Stimulated activated CD4-positive, alpha-beta T cell treated with anti-CD3 and anti-CD28 coated beads, Interleukin-1b, Interleukin-23, amount 100 ng/mL, for 1 hour (primary cell): ENCODE measurements around the gene TRPM2.

Experiments used
- DNase-seq, 2 donors: peaks; one replicate each; pipeline ENCODE4 v3.0.0-alpha.2; 2020; ENCODE audit warnings: low read depth in 2 of 2

The TRPM2 gene

GRCh38 chr21:44322621-44323325 is 30.6 kb upstream of the TRPM2 start:
- no peak for DNase-seq

GRCh38 chr21:44323591-44323990 is 29.8 kb upstream of the TRPM2 start:
- DNase-seq, result no peak

- no peak for DNase-seq
These were observed 29.1 kb upstream of the TRPM2 start for GRCh38 chr21:44324106-44324853.

- DNase-seq, result no peak
These were observed 28.6 kb upstream of the TRPM2 start for GRCh38 chr21:44324854-44325107.

- DNase-seq, result no peak
These were observed 27.8 kb upstream of the TRPM2 start for GRCh38 chr21:44325386-44326271.

DNA sequence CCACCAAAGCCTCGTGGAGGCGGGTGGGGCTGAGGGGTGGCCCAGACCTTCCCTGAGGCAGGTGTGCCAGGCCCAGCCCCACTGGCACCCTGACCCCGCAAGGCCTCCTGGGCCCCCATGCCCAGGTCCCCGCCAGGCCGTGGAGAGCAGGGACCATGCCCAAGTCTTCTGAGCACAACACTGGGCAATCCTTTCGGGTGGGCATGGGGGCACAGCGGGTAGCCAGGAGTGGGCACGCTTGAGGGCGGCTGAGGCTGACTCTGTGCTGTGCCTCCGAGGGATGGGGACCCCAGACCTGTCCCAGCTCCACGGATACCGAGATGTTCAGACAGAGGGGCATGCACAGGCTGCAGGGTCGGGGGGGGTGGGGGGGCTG is 27.2 kb upstream of the TRPM2 start:
- no peak for DNase-seq

DNA sequence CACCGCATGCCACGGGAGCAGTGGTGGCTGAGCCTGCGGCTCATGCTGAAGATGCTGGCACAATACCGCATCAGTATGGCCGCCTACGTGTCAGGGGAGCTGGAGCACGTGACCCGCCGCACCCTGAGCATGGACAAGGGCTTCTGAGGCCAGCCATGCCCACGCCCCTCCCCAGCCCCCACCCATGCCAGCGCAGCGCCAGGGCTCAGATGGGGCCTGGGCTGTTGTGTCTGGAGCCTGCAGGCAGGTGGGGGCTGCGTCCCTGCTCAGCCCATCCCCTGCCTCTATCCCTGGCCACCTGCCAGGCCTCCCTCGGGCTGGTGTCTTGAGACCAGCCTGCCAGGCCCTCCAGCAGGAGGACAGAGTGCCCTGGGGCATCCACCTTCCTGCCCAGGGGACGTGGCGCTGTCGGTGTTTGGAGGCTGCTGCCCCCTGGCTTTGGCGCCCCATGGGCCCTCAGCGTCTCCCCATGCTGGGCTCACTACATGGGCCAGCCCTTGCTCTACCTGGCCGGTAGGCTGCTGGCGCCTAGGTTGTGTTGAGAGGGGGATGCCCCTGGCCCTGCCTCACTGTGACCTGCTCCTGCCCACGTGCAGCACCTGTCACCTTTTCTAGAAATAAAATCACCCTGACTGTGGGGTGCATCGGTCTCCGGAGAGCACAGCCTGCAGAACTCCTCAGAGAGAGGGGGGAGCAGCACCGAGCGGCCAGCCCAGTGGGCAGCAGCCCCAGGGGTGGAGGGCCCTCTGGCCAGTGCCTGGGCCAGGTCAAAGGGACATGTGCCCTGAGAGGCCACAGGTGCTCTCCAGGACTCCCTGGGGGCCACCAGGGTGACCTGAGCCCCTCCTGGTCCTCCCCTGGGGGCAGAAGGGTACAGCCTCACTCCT is 26.5 kb upstream of the TRPM2 start:
- DNase-seq, result no peak

DNA sequence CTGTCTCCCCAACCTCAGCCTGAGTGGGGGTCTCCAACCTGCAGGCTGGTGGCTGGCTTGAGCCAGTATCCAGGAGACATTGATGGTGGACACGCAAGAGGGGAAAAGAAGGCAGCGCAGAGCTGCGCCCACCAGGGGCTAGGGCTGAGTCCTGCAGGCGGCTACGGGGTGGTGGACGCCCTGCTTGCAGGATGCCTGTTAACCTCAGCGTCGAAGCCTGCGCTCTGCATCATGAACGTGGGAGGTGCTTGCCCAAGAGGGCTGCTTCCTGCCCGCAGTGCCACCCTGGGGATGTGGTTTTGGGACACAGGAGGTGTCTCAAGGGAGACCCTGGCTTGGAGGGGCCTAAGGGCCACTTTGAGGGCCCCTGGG is 25.8 kb upstream of the TRPM2 start:
- DNase-seq, result no peak

- DNase-seq, result no peak
These were observed 25.1 kb upstream of the TRPM2 start for GRCh38 chr21:44328242-44328895.

DNA sequence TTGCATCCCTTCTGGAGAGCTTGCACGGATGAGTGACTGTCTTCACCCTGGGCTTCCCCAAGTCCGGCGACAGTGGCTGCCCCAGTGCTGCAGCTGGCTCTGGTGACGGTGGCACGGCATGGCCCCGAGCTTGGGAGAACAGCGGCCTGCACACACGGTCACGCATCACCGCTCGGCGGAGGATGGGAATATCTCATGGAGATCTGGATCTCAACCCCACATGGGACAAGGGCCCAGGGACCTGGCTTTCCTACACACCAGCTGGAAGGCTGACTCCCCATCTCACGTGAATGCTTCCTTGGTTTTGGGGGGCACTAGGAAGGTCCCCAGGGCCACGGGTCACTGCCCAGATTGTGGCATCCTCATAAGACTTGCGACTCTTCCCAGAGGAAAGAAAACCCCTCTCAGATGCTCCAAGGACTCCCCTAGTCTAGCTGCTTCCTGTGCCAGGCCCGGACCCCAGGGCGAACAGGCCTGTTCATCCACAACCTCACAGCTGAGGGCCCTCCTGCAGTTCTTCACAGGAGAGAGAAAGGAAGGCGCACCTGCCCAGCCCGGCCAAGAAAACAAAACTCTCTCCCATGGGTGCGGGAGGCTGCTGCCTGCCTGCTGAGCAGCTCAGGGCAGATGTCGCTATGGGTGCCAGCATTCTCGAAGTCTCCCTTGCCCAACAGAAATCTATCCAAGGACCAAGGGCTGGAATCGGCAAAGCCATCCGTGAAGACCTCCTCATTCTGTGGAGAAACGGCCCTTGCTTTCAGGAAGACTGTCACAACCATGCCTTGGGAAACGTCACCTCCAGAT is 24.1 kb upstream of the TRPM2 start:
- DNase-seq, result no peak

- DNase-seq, result no peak
These were observed 23.3 kb upstream of the TRPM2 start for GRCh38 chr21:44329971-44330681.

- no peak for DNase-seq
These were observed 22.7 kb upstream of the TRPM2 start for GRCh38 chr21:44330698-44331097.

GRCh38 chr21:44331209-44331608 is 22.2 kb upstream of the TRPM2 start:
- DNase-seq, result no peak

- DNase-seq, result no peak
These were observed 21.6 kb upstream of the TRPM2 start for GRCh38 chr21:44331650-44332307.

DNA sequence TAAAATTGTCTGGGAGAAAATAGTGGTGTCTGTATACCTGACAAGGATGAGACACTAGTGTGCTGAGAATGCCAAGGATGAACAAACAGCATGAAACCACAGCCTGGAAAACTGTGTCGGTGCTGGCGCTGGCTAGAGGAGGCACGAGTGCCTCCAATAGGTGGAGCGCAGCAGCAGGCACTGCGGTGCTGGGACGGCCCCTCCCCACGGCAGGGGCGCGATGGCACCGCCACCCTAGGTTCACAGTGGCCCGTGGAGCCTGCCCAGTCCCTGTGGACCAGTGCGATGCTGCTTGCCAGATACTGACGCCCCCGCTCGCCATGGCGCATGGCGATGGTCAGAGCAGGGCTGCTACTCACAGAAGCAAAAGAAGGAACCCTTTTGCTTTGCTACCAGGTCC is 21.0 kb upstream of the TRPM2 start:
- DNase-seq, result no peak

GRCh38 chr21:44332965-44333364 is 20.5 kb upstream of the TRPM2 start:
- DNase-seq, result no peak

DNA sequence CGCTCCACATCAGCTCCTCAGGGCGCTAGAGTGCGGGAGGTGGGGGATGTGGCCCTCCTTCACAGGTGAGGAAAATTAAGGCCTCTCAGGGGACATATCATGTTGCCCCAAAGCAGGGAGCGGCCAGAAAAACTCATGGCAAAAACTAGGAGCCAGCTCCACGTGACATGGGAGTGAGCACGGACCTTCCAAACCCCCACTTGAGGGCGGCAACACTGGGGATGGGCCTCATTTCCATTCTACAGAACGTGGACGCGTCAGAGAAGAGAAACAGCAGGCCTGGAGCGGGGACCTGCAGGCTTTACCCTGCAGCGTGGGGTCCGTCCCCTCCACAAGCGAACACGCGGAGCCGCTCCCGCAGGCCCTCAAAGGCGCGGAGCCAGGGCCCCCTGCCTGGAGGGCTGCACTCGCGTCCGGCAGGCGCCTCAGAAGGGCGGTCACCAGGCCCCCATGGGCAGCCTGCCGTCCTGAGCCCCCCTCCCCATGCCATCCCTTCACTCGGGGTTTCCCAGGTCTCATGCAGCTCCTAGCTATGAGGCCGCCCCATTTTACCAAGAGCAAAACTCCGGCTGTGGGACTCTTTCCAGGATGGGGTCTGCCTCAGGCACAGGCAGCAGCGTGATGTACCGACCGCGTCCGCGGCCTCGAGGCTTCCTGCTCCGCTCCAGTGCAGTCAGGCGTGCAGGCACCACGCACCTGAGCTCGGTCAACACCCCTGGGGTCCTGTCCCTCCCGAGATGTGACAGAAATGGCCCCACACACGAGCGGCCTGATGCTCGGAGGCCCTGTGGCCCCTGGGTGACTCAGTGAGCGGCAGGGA is 19.7 kb upstream of the TRPM2 start:
- no peak for DNase-seq

GRCh38 chr21:44334329-44335030 is 18.9 kb upstream of the TRPM2 start:
- DNase-seq, result no peak
